Progenitor cell of endocrine pancreas (in vitro differentiated cells): ENCODE data around the gene SKA1. TPM values are rescaled to one million over a fixed set of nuclear protein-coding genes. Genes with fewer than 3 reads are reported as not detected.

Source experiments
- DNase-seq: peaks from one replicate; pipeline ENCODE4 v3.0.0; 2021; ENCODE audit warnings: low spot score; ENCODE audit not compliant: unreplicated experiment
- H3K27ac Mint-ChIP-seq: 2 replicates; pipeline ENCODE4 v1.8.0; 2021; ENCODE audit warnings: mild to moderate bottlenecking, moderate library complexity, mixed read lengths
- H3K27me3 Mint-ChIP-seq: 2 replicates; pipeline ENCODE4 v1.8.0; 2021; ENCODE audit warnings: mixed read lengths
- H3K36me3 Mint-ChIP-seq: 2 replicates; pipeline ENCODE4 v1.8.0; 2022; ENCODE audit warnings: mixed read lengths; ENCODE audit not compliant: insufficient read depth
- H3K4me1 Mint-ChIP-seq: 2 replicates; pipeline ENCODE4 v1.8.0; 2021; ENCODE audit warnings: low read depth, mixed read lengths
- H3K4me3 Mint-ChIP-seq: 2 replicates; pipeline ENCODE4 v1.8.0; 2021; ENCODE audit warnings: low read depth, mild to moderate bottlenecking, moderate library complexity, mixed read lengths
- H3K9me3 Mint-ChIP-seq: 2 replicates; pipeline ENCODE4 v1.8.0; 2021; ENCODE audit warnings: low read depth, mixed read lengths
- total RNA-seq: library from RNA; stranded (reverse); gene quantifications from 2 replicates; pipeline ENCODE4 v1.2.1, GENCODE V29; 2021
- TF ChIP-seq, protein P1 (sequence below): fragments of 200-600 bp; sonication (generic); IDR thresholded peaks from one replicate; pipeline ENCODE4 v1.5.0; 2021; ENCODE audit warnings: antibody characterized with exemption, mild to moderate bottlenecking; ENCODE audit not compliant: unreplicated experiment

Gene SKA1
- total RNA-seq, 1 donor from 2014 or later: 16.0 TPM

DNA sequence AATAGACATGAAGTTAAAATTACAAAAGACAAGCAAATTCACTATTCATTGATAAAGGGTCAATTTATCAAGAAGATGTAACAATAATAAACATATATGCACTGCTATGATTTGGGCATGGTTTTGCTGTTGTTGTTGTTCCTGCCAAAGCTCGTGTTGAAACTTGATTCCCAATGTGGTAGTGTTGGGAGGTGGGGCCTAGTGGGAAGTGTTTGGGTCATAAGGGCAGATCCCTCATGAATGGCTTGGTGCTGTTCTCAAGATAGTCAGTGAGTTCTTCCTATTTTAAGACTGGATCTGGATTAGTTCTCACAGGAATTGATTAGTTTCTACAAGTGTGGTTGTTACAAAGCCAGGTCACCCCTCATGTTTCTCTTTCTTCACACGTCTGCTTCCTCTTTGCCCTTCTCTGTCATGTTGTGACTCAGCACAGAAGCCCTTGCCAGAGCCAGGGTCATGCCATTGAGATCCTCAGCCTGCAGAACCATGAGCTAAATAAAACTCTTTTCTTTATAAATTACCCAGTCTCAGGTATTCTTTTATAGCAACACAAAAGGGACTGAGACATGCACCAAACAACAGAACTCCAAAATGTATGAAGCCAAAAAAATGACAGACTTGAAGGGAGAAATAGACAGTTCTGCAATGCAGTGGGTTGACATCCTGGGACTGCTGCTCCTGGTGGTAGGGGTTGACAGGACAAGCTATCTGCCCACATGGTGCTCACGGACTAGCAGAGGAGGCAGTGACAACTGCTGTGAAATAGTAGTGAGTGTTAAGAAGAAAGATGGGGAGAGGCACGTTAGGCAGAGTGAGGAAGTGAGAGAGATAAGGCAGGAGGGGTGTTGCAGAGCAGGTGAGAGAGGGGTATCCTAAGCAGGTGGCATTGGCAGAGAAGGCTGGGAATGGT, 18.6 kb upstream of the SKA1 start:
- Mint-ChIP-seq H3K36me3 (no peaks in the 10 kb centered on the region), H3K27me3 (no peaks in the 10 kb centered on the region), H3K27ac (no peak overlapping the region), H3K4me1 (peaks cover 7% of the 10 kb centered on the region), H3K9me3 (no peaks in the 10 kb centered on the region), H3K4me3 (no peak overlapping the region)
- no peak for DNase-seq
- TF ChIP-seq, protein P1, sequence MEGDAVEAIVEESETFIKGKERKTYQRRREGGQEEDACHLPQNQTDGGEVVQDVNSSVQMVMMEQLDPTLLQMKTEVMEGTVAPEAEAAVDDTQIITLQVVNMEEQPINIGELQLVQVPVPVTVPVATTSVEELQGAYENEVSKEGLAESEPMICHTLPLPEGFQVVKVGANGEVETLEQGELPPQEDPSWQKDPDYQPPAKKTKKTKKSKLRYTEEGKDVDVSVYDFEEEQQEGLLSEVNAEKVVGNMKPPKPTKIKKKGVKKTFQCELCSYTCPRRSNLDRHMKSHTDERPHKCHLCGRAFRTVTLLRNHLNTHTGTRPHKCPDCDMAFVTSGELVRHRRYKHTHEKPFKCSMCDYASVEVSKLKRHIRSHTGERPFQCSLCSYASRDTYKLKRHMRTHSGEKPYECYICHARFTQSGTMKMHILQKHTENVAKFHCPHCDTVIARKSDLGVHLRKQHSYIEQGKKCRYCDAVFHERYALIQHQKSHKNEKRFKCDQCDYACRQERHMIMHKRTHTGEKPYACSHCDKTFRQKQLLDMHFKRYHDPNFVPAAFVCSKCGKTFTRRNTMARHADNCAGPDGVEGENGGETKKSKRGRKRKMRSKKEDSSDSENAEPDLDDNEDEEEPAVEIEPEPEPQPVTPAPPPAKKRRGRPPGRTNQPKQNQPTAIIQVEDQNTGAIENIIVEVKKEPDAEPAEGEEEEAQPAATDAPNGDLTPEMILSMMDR: no peak

DNA sequence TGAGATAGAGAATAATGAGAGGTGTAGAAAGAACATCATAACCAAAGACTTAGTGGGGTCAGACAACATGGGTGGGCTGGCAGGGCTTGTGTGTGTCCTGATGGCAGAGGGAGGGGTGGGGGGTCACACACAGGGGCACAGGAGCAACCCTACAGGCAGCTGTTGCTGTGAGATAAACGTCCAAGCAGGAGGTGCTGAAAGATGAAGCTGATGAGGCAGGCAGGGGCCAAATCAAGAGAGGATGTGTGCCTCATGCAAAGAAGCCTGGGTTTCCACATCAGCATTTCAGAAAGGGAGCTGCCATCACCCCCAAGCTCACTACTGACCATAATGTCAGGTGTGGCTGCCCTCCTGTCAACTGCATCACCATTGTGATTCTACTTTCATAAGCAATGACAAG, 16.0 kb upstream of the SKA1 start:
- Mint-ChIP-seq H3K9me3 (no peaks in the 10 kb centered on the region), H3K4me1 (peaks cover 7% of the 10 kb centered on the region), H3K36me3 (no peaks in the 10 kb centered on the region), H3K4me3 (no peak overlapping the region), H3K27me3 (no peaks in the 10 kb centered on the region), H3K27ac (peak overlapping the region; percentile 18)
- TF ChIP-seq, protein P1: no peak
- no peak for DNase-seq

DNA sequence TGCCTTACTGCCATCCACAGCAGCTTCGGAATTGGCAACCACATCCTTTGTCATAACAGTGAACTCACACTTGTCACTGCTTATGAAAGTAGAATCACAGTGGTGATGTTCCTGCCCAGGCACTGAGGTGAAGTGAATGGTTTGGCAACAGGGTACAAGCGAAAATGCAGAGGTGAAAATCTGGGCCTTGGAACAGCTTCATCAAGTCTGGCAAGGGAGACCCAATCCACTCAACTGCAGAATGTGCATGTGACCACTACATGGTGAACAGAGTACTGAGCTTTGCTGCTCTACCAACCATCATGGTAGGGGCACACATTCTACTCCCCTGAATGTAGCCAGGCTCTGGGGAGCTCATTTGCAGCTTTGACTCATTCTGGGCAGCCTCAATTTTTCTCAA, 15.0 kb upstream of the SKA1 start:
- no peak overlapping the region for H3K4me3 Mint-ChIP-seq
- no peaks in the 10 kb centered on the region for H3K36me3 Mint-ChIP-seq
- H3K9me3 Mint-ChIP-seq: no peaks in the 10 kb centered on the region
- no peak for DNase-seq
- peaks cover 7% of the 10 kb centered on the region for H3K4me1 Mint-ChIP-seq
- TF ChIP-seq, protein P1: no peak
- H3K27me3 Mint-ChIP-seq: no peaks in the 10 kb centered on the region
- H3K27ac Mint-ChIP-seq: no peak overlapping the region

DNA sequence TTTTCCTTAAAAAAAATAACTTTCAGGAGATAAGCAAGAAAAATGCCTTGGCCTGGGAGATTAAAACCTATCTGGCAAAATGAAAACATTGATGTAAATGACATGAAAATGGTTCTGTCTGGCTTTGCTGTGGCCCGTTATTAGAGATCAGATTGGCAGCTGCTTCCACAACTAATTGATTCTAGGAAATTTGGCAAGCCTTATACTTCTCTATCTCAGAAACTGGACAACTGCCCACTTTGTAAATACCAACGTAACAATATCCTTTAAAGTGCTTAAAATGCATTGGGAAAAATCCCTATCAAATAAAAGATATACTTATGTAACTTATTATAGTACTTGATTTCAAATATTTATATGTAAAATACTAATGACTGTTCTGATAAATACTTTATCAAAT, 14.2 kb upstream of the SKA1 start:
- DNase-seq: no peak
- Mint-ChIP-seq H3K27ac (no peak overlapping the region), H3K27me3 (no peaks in the 10 kb centered on the region), H3K4me3 (no peak overlapping the region), H3K4me1 (peaks cover 7% of the 10 kb centered on the region), H3K9me3 (no peaks in the 10 kb centered on the region), H3K36me3 (no peaks in the 10 kb centered on the region)
- TF ChIP-seq, protein P1: no peak

DNA sequence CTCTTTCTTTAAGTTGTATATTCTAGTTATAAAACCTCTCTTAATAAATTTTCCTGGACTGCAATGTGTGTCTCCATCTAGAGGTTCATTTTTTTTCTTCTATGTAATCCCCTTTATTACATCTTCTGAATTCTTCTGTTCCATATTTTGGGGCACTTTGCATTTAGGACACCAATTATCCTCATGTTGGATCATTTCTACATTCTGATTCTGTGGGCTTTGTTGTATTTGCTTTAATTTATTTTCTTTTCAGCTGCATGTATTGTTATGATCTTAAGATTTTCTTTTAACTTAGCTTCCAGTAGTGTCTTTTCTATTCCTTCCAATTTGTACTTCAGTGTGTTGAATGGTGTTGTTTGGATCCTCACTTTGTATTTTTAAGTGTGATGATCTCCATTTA, 5.2 kb upstream of the SKA1 start:
- Mint-ChIP-seq H3K4me1 (peaks cover 14% of the 10 kb centered on the region), H3K27ac (no peak overlapping the region), H3K36me3 (peaks cover 2% of the 10 kb centered on the region), H3K4me3 (no peak overlapping the region), H3K27me3 (no peaks in the 10 kb centered on the region), H3K9me3 (peaks cover 24% of the 10 kb centered on the region)
- no peak for DNase-seq
- TF ChIP-seq, protein P1: no peak
